Naive thymus-derived CD4-positive, alpha-beta T cell (primary cell): ENCODE results near the gene NOC4L. TPM values are rescaled to one million over a fixed set of nuclear protein-coding genes. Genes with fewer than 3 reads are reported as not detected.
A peak's percentile ranks its signal among the peaks of the same experiment; 100 is the strongest.

ENCODE experiments used
- ATAC-seq: fragments of 150-1000 bp; cut with Tn5 transposase; 2 replicates; pipeline ENCODE4 v1.10.0; 2021; ENCODE audit warnings: mild to moderate bottlenecking, moderate library complexity
- CTCF ChIA-PET: fragments of 350-600 bp; sonication (Branson Sonifier 250); formaldehyde crosslinking; loops from one replicate; lab custom pipeline; 2021; ENCODE audit warnings: antibody characterized with exemption; lab: Charles Lee
- POLR2A ChIA-PET: fragments of 350-600 bp; sonication (Branson Sonifier 250); formaldehyde crosslinking; loops from one replicate; lab custom pipeline; 2021; ENCODE audit warnings: antibody characterized with exemption, inconsistent platforms; lab: Charles Lee
- DNase-seq, 9 donors: peaks; one replicate each; pipeline versions ENCODE4 v3.0.0 to v3.0.0-alpha.2; 2020 to 2022; ENCODE audit warnings: mixed read lengths in 1 of 9
- H3K27ac ChIP-seq: one replicate; pipeline ENCODE4 v1.7.0; 2013; ENCODE audit warnings: mild to moderate bottlenecking, low read depth, low read length, moderate library complexity
- H3K27me3 ChIP-seq, 2 donors: one replicate each; pipeline ENCODE4 v1.7.0; 2013; ENCODE audit warnings: low read length in 2 of 2, mild to moderate bottlenecking in 2 of 2, moderate library complexity in 2 of 2; ENCODE audit not compliant: control insufficient read depth in 2 of 2, insufficient read depth in 2 of 2
- H3K36me3 ChIP-seq, 3 experiments: 1 replicate in 2 of 3; 2 replicates in 1 of 3; pipeline ENCODE4 v1.7.0; 2013; ENCODE audit warnings: low read length in 3 of 3, mild to moderate bottlenecking in 3 of 3, moderate library complexity in 1 of 3; ENCODE audit not compliant: insufficient read depth in 3 of 3, control insufficient read depth in 2 of 3
- H3K4me1 ChIP-seq, 2 donors: one replicate each; pipeline ENCODE4 v1.7.0; 2013; ENCODE audit warnings: low read length in 2 of 2, mild to moderate bottlenecking in 2 of 2, moderate library complexity in 1 of 2; ENCODE audit not compliant: control insufficient read depth in 2 of 2, insufficient read depth in 2 of 2
- H3K4me3 ChIP-seq: 2 replicates; pipeline ENCODE4 v1.7.0; 2013; ENCODE audit warnings: mild to moderate bottlenecking, low read length
- H3K9me3 ChIP-seq, 3 experiments: 1 replicate in 2 of 3; 2 replicates in 1 of 3; pipeline ENCODE4 v1.7.0; 2013; ENCODE audit warnings: low read length in 3 of 3; ENCODE audit not compliant: control insufficient read depth in 2 of 3
- H3K27ac Mint-ChIP-seq, 9 donors: one replicate each; pipeline ENCODE4 v1.8.0; 2020 to 2022; ENCODE audit warnings: mixed read lengths in 9 of 9, mild to moderate bottlenecking in 8 of 9, moderate library complexity in 5 of 9, inconsistent platforms in 2 of 9
- H3K27me3 Mint-ChIP-seq, 5 donors: one replicate each; pipeline ENCODE4 v1.8.0; 2021 to 2022; ENCODE audit warnings: mixed read lengths in 5 of 5, mild to moderate bottlenecking in 1 of 5
- H3K36me3 Mint-ChIP-seq, 5 donors: one replicate each; pipeline ENCODE4 v1.8.0; 2020 to 2022; ENCODE audit warnings: mixed read lengths in 5 of 5, mild to moderate bottlenecking in 3 of 5, inconsistent platforms in 1 of 5
- H3K4me1 Mint-ChIP-seq, 7 donors: one replicate each; pipeline ENCODE4 v1.8.0; 2020 to 2022; ENCODE audit warnings: mixed read lengths in 7 of 7, mild to moderate bottlenecking in 3 of 7, inconsistent platforms in 1 of 7
- H3K4me3 Mint-ChIP-seq, 10 donors: one replicate each; pipeline ENCODE4 v1.8.0; 2020 to 2022; ENCODE audit warnings: mild to moderate bottlenecking in 10 of 10, mixed read lengths in 10 of 10, moderate library complexity in 6 of 10, inconsistent platforms in 2 of 10
- H3K9me3 Mint-ChIP-seq, 11 donors: one replicate each; pipeline ENCODE4 v1.8.0; 2020 to 2022; ENCODE audit warnings: mixed read lengths in 11 of 11, mild to moderate bottlenecking in 4 of 11, inconsistent platforms in 1 of 11, moderate library complexity in 1 of 11
- intact Hi-C, 2 donors: fragments of 100-400 bp; cut with micrococcal nuclease; formaldehyde crosslinking; loops; one replicate each; pipeline ENCODE4 v1.15.1; 2023
- polyA plus RNA-seq, 2 donors: library from polyadenylated mRNA; unstranded; fragments of 300-500 nt; fragmentation: Illumina TruSeq; gene quantifications; one replicate each; pipeline ENCODE4 v1.2.3, GENCODE V29; 2021
- total RNA-seq, 6 experiments: library from RNA in 5 of 6; stranded (reverse) in 5 of 6; gene quantifications; 1 replicate in 5 of 6; 2 replicates in 1 of 6; pipeline ENCODE4 v1.2.3 and lab custom pipeline; 2021 to 2026

NOC4L gene
- total and polyA plus RNA-seq, 7 experiments from 2014 or later = 16.9 to 29.0 (median 21.1) TPM

DNA sequence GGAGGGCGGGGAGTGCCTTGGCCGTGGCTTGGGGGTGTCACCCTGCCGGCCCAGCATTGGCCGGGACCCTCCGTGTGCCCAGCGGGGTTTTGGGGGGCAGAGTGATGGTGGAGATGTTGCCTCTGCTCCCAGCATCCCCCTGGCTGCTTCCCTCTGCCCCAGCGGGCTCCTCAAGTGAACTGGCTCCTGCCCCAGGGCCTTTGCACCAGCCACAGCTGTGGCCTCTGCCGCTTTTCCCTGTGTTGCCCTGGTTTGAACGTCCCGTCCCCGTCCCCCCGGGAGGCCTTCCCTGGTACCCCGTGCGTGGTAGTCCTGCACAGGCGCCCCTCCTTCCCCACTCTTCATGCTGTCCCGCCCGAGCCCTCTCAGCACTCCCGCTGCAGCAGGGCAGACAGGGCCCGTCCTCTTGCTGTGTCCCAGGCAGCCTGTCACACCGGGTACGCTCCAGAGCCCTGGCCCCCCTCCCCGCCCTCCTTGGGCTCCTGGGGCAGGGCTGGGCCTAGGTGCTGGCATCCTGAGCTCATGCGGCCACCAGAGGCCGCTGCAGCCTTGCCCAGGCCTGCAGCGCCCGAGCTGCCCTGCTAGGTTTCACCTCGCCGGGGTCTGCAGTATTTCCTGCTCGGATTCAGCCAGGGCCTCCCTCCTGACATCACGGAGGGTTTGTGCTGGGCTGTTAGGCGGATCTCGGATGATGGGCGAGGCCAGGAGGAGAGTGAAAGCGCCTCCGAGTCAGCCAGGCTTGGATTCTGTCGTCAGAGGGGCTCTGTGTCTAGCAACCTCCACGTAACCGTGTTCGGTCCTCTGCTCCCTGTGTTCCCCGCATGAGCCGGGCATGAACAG lies 9.5 kb downstream of the NOC4L start:
- peaks cover 0 to 55% (median 0%) of the 10 kb centered on the region in 3 experiments for H3K36me3 ChIP-seq
- H3K4me3 ChIP-seq = no peak overlapping the region
- H3K36me3 Mint-ChIP-seq = no peaks in the 10 kb centered on the region
- no peaks in the 10 kb centered on the region for H3K9me3 ChIP-seq
- no peak overlapping the region for H3K27ac ChIP-seq
- no peaks in the 10 kb centered on the region for H3K9me3 Mint-ChIP-seq
- intact Hi-C loops = loop anchor here (1.0 to 5.0 kb wide), 10 partner anchors 36 to 464 kb away; partner anchors contain the start of gene P2RX2 (in 1 of the 2)
- ChIA-PET CTCF (interaction anchor here (0.6 to 1.4 kb wide), 23 partner anchors 9 to 463 kb away, joined by 3 to 16 read pairs (median 4); partner anchors contain the start of gene NOC4L), POLR2A (interaction anchor here (0.6 to 1.5 kb wide), 5 partner anchors 32 to 922 kb away, joined by 3 to 9 read pairs (median 4); no protein-coding TSS in a partner anchor)
- peaks cover 0 to 4% of the 10 kb centered on the region in 2 donors for H3K4me1 ChIP-seq
- DNase-seq (peak; percentile 63 to 82 (median 76)), ATAC-seq (peak; percentile 93)
- peaks cover 0 to 4% (median 0%) of the 10 kb centered on the region in 7 donors for H3K4me1 Mint-ChIP-seq
- no peaks in the 10 kb centered on the region for H3K27me3 ChIP-seq
- peak overlapping the region in 5 of 10 donors; percentile 9 to 74 (median 54) for H3K4me3 Mint-ChIP-seq
- peak overlapping the region in 2 of 9 donors; percentile 38 to 64 for H3K27ac Mint-ChIP-seq
- H3K27me3 Mint-ChIP-seq = no peaks in the 10 kb centered on the region

DNA sequence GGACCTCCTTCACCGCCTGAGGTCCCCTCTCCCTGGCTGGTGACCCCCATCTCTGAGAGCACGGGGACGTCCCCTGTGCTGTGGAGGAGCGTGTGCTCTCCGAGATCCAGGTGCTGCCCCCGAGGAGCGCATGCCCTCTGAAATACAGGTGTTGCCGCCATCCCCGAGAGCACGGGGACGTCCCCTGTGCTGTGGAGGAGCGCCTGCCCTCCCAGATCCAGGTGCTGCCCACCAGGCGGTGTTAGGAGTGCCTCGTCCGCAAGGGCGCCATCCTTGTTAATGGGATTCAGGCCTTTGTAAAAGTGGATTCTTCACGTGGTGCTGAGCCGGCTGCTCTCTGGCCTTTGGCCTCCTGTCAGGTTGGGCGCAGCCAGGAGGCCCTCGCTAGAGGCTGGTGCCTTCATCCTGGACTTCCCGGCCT lies 10.1 kb downstream of the NOC4L start:
- peak overlapping the region in 2 of 9 donors; percentile 64 to 78 for H3K27ac Mint-ChIP-seq
- DNase-seq = no peak
- no peaks in the 10 kb centered on the region for H3K27me3 Mint-ChIP-seq

DNA sequence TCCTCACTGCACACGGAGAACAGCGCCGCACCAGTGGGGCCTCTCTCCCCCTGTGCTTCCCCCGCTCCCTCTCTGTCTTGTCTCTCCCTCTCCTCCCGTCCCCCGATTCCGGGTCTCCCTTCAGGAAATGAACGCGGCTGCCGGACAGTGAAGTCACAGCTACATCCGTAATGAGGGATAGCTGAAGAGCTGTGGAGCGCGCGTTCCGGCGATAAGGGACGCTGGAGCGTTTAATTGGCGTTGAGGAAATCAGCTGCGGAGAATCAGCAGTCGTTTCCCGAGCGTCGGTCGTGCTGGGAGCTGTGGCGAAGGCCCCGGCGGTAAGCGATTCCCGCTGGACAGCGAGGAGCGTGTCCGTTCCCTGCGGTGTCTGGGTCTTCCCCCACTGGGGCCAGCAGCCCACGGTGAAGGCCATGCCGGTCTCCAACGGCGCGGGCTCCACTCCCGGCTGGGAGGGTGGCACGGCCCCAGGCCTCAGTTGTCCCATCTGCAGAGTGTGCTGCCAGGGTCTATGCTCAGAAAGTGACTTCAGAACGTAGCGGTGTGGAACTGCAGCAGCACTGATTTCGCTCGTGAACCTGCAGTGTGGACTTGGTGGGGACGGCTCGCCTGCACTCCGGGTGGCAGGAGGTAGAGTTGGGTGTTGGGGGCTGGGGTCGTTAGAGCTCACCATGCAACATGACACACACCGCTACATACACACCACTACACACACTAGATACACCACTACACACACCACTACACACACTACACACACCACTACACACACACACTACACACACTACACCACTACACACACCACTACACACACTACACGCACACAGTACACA lies 10.9 kb downstream of the NOC4L start:
- H3K4me3 ChIP-seq = no peak overlapping the region
- no peaks in the 10 kb centered on the region for H3K27me3 ChIP-seq
- intact Hi-C loops = loop anchor here (1.0 to 5.0 kb wide), 10 partner anchors 34 to 462 kb away; partner anchors contain the start of gene P2RX2 (in 1 of the 2)
- DNase-seq (peak in 1 of 9 donors; percentile 12), ATAC-seq (no peak)
- CTCF ChIA-PET = interaction anchor here (1.0 to 1.2 kb wide), 2 partner anchors 24 to 64 kb away, joined by 3 to 4 read pairs; no protein-coding TSS in a partner anchor
- POLR2A ChIA-PET = no interaction called here
- Mint-ChIP-seq H3K9me3 (no peaks in the 10 kb centered on the region), H3K27ac (no peak overlapping the region), H3K4me3 (no peak overlapping the region), H3K4me1 (peaks cover 0 to 4% (median 1%) of the 10 kb centered on the region in 7 donors), H3K27me3 (no peaks in the 10 kb centered on the region), H3K36me3 (no peaks in the 10 kb centered on the region)
- no peaks in the 10 kb centered on the region for H3K9me3 ChIP-seq
- no peak overlapping the region for H3K27ac ChIP-seq
- peaks cover 0 to 51% (median 0%) of the 10 kb centered on the region in 3 experiments for H3K36me3 ChIP-seq
- H3K4me1 ChIP-seq = peaks cover 0 to 4% of the 10 kb centered on the region in 2 donors

More for the DNA sequence above, 10.1 kb downstream of the NOC4L start:
- H3K4me1 Mint-ChIP-seq = peaks cover 0 to 4% (median 0%) of the 10 kb centered on the region in 7 donors
- no peak overlapping the region for H3K4me3 ChIP-seq
- intact Hi-C loops = loop anchor here (1.0 to 5.0 kb wide), 10 partner anchors 35 to 463 kb away; partner anchors contain the start of gene P2RX2 (in 1 of the 2)
- ChIA-PET POLR2A (interaction anchor here (0.9 to 1.5 kb wide), 3 partner anchors 31 to 42 kb away, joined by 3 to 9 read pairs (median 5); no protein-coding TSS in a partner anchor), CTCF (interaction anchor here (0.6 to 1.4 kb wide), 19 partner anchors 9 to 458 kb away, joined by 3 to 16 read pairs (median 4); partner anchors contain the start of gene NOC4L)
- H3K4me3 Mint-ChIP-seq = peak overlapping the region in 3 of 10 donors; percentile 9 to 74 (median 54)
- H3K4me1 ChIP-seq = peaks cover 0 to 4% of the 10 kb centered on the region in 2 donors
- peaks cover 0 to 55% (median 0%) of the 10 kb centered on the region in 3 experiments for H3K36me3 ChIP-seq
- H3K27ac ChIP-seq = no peak overlapping the region
- peak; percentile 2 for ATAC-seq
- H3K36me3 Mint-ChIP-seq = no peaks in the 10 kb centered on the region
- H3K27me3 ChIP-seq = no peaks in the 10 kb centered on the region
- no peaks in the 10 kb centered on the region for H3K9me3 ChIP-seq
- H3K9me3 Mint-ChIP-seq = no peaks in the 10 kb centered on the region

DNA sequence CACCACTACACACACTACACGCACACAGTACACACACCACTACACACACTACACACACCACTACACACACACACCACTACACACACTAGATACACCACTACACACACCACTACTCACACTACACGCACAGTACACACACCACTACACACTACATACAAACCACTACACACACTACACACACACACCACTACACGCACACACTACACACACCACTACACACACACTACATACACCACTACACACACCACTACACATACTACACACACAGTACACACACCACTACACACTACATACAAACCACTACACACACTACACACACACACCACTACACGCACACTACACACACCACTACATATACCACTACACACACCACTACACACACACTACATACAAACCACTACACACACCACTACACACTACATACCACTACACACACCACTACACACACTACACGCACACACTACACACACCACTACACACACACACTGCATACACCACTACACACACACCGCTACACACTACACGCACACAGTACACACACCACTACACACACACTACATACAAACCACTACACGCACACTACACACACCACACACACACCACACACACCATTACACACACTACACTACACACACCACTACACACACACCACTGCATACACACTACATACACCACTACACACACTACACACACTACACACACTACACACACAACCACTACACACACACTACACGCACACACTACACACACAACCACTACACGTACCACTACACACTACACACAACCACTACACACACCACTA lies 11.7 kb downstream of the NOC4L start:
- ATAC-seq = no peak
- no peaks in the 10 kb centered on the region for H3K27me3 Mint-ChIP-seq
- POLR2A ChIA-PET = no interaction called here
- Histone ChIP-seq H3K27me3 (no peaks in the 10 kb centered on the region), H3K36me3 (peaks cover 0 to 47% (median 0%) of the 10 kb centered on the region in 3 experiments), H3K4me3 (no peak overlapping the region), H3K4me1 (peaks cover 0 to 4% of the 10 kb centered on the region in 2 donors), H3K27ac (no peak overlapping the region), H3K9me3 (no peaks in the 10 kb centered on the region)
- no peak overlapping the region for H3K4me3 Mint-ChIP-seq
- no peaks in the 10 kb centered on the region for H3K36me3 Mint-ChIP-seq
- CTCF ChIA-PET = interaction anchor here (1.2 kb wide), 1 partner anchor 23 kb away, joined by 4 read pairs; no protein-coding TSS in a partner anchor
- peaks cover 0 to 4% (median 2%) of the 10 kb centered on the region in 7 donors for H3K4me1 Mint-ChIP-seq
- no peaks in the 10 kb centered on the region for H3K9me3 Mint-ChIP-seq
- no peak overlapping the region for H3K27ac Mint-ChIP-seq
- intact Hi-C loops = loop anchor here in 1 of 2 donors (2.0 kb wide), 2 partner anchors 367 to 405 kb away; no protein-coding TSS in a partner anchor
- DNase-seq = peak in 1 of 9 donors; percentile 3

DNA sequence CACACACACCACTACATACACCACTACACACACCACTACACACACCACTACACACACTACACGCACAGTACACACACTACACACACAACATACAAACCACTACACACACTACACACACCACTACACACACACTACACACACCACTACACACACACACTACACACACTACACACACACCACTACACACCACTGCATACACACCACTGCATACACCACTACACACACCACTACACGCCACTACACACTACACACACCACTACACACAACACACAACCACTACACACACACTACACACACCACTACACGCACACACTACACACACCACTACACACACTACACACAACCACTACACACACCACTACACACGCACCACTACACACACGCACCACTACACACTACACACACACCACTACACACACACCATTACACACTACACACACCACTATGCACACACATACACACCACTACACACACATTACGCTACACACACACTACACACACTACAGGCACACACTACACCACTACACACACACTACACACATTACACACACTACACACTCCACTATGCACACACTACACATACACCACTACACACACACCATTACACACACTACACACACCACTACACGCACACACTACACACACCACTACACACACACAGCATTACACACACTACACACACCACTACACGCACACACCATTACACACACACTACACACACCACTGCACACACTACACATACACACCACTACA lies 12.5 kb downstream of the NOC4L start:
- H3K4me1 ChIP-seq = peaks cover 0 to 4% of the 10 kb centered on the region in 2 donors
- H3K9me3 ChIP-seq = no peaks in the 10 kb centered on the region
- no peak overlapping the region for H3K4me3 ChIP-seq
- POLR2A ChIA-PET = no interaction called here
- DNase-seq = no peak
- Mint-ChIP-seq H3K4me1 (peaks cover 0 to 5% (median 4%) of the 10 kb centered on the region in 7 donors), H3K27ac (no peak overlapping the region), H3K36me3 (no peaks in the 10 kb centered on the region), H3K4me3 (no peak overlapping the region), H3K9me3 (no peaks in the 10 kb centered on the region), H3K27me3 (no peaks in the 10 kb centered on the region)
- no peak overlapping the region for H3K27ac ChIP-seq
- no peak for ATAC-seq
- peaks cover 0 to 40% (median 0%) of the 10 kb centered on the region in 3 experiments for H3K36me3 ChIP-seq
- CTCF ChIA-PET = no interaction called here
- intact Hi-C loops = no loop called here
- no peaks in the 10 kb centered on the region for H3K27me3 ChIP-seq
